Islet precursor cell (in vitro differentiated cells): ENCODE measurements around the gene VMP1.
A peak's percentile ranks its signal among the peaks of the same experiment; 100 is the strongest.

Experiments used
- DNase-seq: peaks from one replicate; pipeline ENCODE4 v3.0.0-alpha.2; 2018

VMP1 gene

GRCh38 chr17:59707149-59707970 lies at the start of gene VMP1, which contains the start of gene PTRH2:
TSS of gene VMP1 (plus strand) at chr17:59707654. CDS start at chr17:59731447, 23,793 bp downstream.
TSS of gene PTRH2 (minus strand) at chr17:59707430. CDS start at chr17:59697978, 9,452 bp downstream.
- peak; percentile 100 for DNase-seq

GRCh38 chr17:59666235-59666634 lies 41.2 kb upstream of the VMP1 start:
- DNase-seq = no peak

- no peak for DNase-seq
Measured at GRCh38 chr17:59668816-59669215, 38.6 kb upstream of the VMP1 start.

- no peak for DNase-seq
Measured at GRCh38 chr17:59669411-59669810, 38.0 kb upstream of the VMP1 start.

GRCh38 chr17:59669944-59670343 lies 37.5 kb upstream of the VMP1 start:
- DNase-seq = no peak

- no peak for DNase-seq
Measured at GRCh38 chr17:59671386-59671785, 36.1 kb upstream of the VMP1 start.

GRCh38 chr17:59675231-59675630 lies 32.2 kb upstream of the VMP1 start:
- no peak for DNase-seq

- no peak for DNase-seq
Measured at GRCh38 chr17:59676716-59677115, 30.7 kb upstream of the VMP1 start.

- DNase-seq = no peak
Measured at GRCh38 chr17:59678918-59679317, 28.5 kb upstream of the VMP1 start.

- DNase-seq = no peak
Measured at GRCh38 chr17:59680314-59680713, 27.1 kb upstream of the VMP1 start.

- no peak for DNase-seq
Measured at GRCh38 chr17:59683283-59683682, 24.2 kb upstream of the VMP1 start.

- no peak for DNase-seq
Measured at GRCh38 chr17:59684967-59685366, 22.5 kb upstream of the VMP1 start.

- DNase-seq = no peak
Measured at GRCh38 chr17:59688008-59688407, 19.4 kb upstream of the VMP1 start.

GRCh38 chr17:59688496-59688895 lies 19.0 kb upstream of the VMP1 start:
- no peak for DNase-seq

- DNase-seq = no peak
Measured at GRCh38 chr17:59693582-59693981, 13.9 kb upstream of the VMP1 start.

GRCh38 chr17:59694344-59694743 lies 13.1 kb upstream of the VMP1 start:
- no peak for DNase-seq

GRCh38 chr17:59695945-59696681 lies 11.3 kb upstream of the VMP1 start:
- DNase-seq = no peak

GRCh38 chr17:59696682-59697277 lies 10.7 kb upstream of the VMP1 start:
- no peak for DNase-seq

GRCh38 chr17:59698143-59698542 lies 9.3 kb upstream of the VMP1 start:
- DNase-seq = no peak

- no peak for DNase-seq
Measured at GRCh38 chr17:59699218-59699617, 8.2 kb upstream of the VMP1 start.

GRCh38 chr17:59699786-59700185 lies 7.7 kb upstream of the VMP1 start:
- no peak for DNase-seq

GRCh38 chr17:59702304-59702703 lies 5.2 kb upstream of the VMP1 start:
- no peak for DNase-seq

GRCh38 chr17:59707971-59708430 lies 547 bp downstream of the VMP1 start:
- no peak for DNase-seq

- DNase-seq = no peak
Measured at GRCh38 chr17:59711936-59712335, 4.5 kb downstream of the VMP1 start.
